Activated CD8-positive, alpha-beta memory T cell treated with anti-CD3 and anti-CD28 coated beads, Interleukin-2, amount 50 U/mL, for 24 hours (primary cell): ENCODE data around the gene MAST4.

Source experiments
- DNase-seq: peaks from one replicate; pipeline ENCODE4 v3.0.0-alpha.2; 2020; ENCODE audit errors: extremely low read depth

The MAST4 gene

GRCh38 chr5:66960369-66961137 is 364.4 kb downstream of the MAST4 start:
- no peak for DNase-seq

GRCh38 chr5:66963559-66963971 is 367.4 kb downstream of the MAST4 start:
- no peak for DNase-seq

- DNase-seq = no peak
Measured at GRCh38 chr5:66966439-66966838, 370.2 kb downstream of the MAST4 start.

- DNase-seq = no peak
Measured at GRCh38 chr5:66967102-66967501, 370.9 kb downstream of the MAST4 start.

- DNase-seq = no peak
Measured at GRCh38 chr5:66967826-66968262, 371.7 kb downstream of the MAST4 start.

- DNase-seq = no peak
Measured at GRCh38 chr5:66969484-66969883, 373.3 kb downstream of the MAST4 start.

GRCh38 chr5:66969963-66970362 is 373.8 kb downstream of the MAST4 start:
- no peak for DNase-seq

GRCh38 chr5:66972004-66972403 is 375.8 kb downstream of the MAST4 start:
- DNase-seq = no peak

- DNase-seq = no peak
Measured at GRCh38 chr5:66974256-66974655, 378.1 kb downstream of the MAST4 start.

GRCh38 chr5:66976108-66976507 is 379.9 kb downstream of the MAST4 start:
- no peak for DNase-seq

- DNase-seq = no peak
Measured at GRCh38 chr5:66979738-66980137, 383.5 kb downstream of the MAST4 start.

- no peak for DNase-seq
Measured at GRCh38 chr5:66981266-66982055, 385.3 kb downstream of the MAST4 start.

- DNase-seq = no peak
Measured at GRCh38 chr5:66982056-66982387, 385.8 kb downstream of the MAST4 start.

GRCh38 chr5:66982470-66982869 is 386.3 kb downstream of the MAST4 start:
- DNase-seq = no peak

GRCh38 chr5:66985417-66985816 is 389.2 kb downstream of the MAST4 start:
- DNase-seq = no peak

GRCh38 chr5:66986009-66986408 is 389.8 kb downstream of the MAST4 start:
- DNase-seq = no peak

GRCh38 chr5:66986534-66986933 is 390.3 kb downstream of the MAST4 start:
- DNase-seq = no peak

- no peak for DNase-seq
Measured at GRCh38 chr5:66987126-66987525, 390.9 kb downstream of the MAST4 start.

- DNase-seq = no peak
Measured at GRCh38 chr5:66987540-66987939, 391.3 kb downstream of the MAST4 start.

- no peak for DNase-seq
Measured at GRCh38 chr5:66987949-66988838, 392.0 kb downstream of the MAST4 start.

- no peak for DNase-seq
Measured at GRCh38 chr5:66989286-66989685, 393.1 kb downstream of the MAST4 start.

- no peak for DNase-seq
Measured at GRCh38 chr5:66989781-66990180, 393.6 kb downstream of the MAST4 start.
